AG04449 (cell line): ENCODE data around the gene WWC2.

Experiments used
- CTCF ChIA-PET: fragments of 350-600 bp; formaldehyde crosslinking; extraction: SDS; loops from one replicate; lab custom pipeline; 2021; ENCODE audit warnings: antibody characterized with exemption; lab: Yijun Ruan, JAX
- POLR2A ChIA-PET: fragments of 400-600, 350-600 bp; formaldehyde crosslinking; extraction: SDS; loops from one replicate; lab custom pipeline; 2020; ENCODE audit warnings: antibody characterized with exemption, inconsistent platforms; lab: Yijun Ruan, JAX
- DNase-seq: peaks from one replicate; pipeline ENCODE4 v3.0.0-alpha.2; 2010; ENCODE audit warnings: low read depth, low spot score
- H3K4me3 ChIP-seq: 2 replicates; pipeline ENCODE4 v1.5.1; 2011; ENCODE audit warnings: low read depth, mild to moderate bottlenecking, control low read depth, low read length
- CTCF ChIP-seq: IDR thresholded peaks from one replicate; pipeline ENCODE4 v1.5.1; 2011; ENCODE audit warnings: mild to moderate bottlenecking, moderate library complexity, low read length, control low read depth, inconsistent platforms; ENCODE audit not compliant: insufficient read depth; ENCODE audit errors: missing control alignments

The WWC2 gene

GRCh38 chr4:183353557-183353956 lies 254.5 kb downstream of the WWC2 start:
- ChIA-PET POLR2A (no interaction called here), CTCF (no interaction called here)
- TF ChIP-seq CTCF = no peak
- no peak for DNase-seq
- no peak overlapping the region for H3K4me3 ChIP-seq

DNA sequence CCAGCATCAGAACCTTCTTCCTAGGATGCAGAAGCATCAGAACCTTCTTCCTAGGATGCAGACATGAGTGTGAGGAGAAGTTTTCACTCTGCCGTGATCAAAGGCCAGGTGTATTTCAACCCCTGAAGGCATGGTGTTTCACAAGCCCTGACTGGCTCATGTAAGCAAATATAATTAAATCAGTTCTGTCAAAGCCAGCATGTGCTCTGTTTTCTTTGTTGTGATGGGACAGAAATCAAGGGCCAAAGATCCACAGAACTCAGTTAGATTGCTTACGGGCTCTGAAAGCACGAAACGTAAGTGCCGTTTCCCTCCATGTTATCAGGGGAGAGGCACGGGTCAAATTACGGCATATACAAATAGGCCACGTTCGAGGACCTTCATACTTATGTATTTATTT lies 255.2 kb downstream of the WWC2 start:
- ChIA-PET CTCF (no interaction called here), POLR2A (no interaction called here)
- H3K4me3 ChIP-seq = no peak overlapping the region
- no peak for DNase-seq
- no peak for TF ChIP-seq CTCF

DNA sequence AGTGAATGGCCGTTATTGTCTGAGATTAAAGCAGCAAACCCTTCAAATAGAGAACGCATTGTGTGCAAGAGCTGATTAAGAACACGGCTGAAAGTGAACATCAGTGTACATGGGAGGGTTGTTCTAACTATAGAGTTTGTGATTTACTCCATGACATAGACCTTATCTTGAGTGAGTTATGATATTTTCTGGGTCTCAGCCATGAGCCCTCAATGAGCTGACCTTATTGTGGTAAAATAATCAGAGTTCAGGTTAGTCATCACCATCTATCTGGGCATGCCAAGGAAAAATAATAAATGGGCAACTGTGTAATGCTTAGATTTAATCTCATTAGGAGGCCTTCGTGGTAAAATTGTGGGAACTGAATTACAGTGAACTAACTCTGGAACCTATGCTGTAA lies 256.3 kb downstream of the WWC2 start:
- POLR2A ChIA-PET = interaction anchor here (0.6 kb wide), 1 partner anchor 617 kb away, joined by 3 read pairs; no protein-coding TSS in a partner anchor
- no peak overlapping the region for H3K4me3 ChIP-seq
- CTCF ChIA-PET = interaction anchor here (1.0 to 1.1 kb wide), 2 partner anchors 47 to 100 kb away, joined by 3 to 4 read pairs; no protein-coding TSS in a partner anchor
- no peak for DNase-seq
- TF ChIP-seq CTCF = no peak

DNA sequence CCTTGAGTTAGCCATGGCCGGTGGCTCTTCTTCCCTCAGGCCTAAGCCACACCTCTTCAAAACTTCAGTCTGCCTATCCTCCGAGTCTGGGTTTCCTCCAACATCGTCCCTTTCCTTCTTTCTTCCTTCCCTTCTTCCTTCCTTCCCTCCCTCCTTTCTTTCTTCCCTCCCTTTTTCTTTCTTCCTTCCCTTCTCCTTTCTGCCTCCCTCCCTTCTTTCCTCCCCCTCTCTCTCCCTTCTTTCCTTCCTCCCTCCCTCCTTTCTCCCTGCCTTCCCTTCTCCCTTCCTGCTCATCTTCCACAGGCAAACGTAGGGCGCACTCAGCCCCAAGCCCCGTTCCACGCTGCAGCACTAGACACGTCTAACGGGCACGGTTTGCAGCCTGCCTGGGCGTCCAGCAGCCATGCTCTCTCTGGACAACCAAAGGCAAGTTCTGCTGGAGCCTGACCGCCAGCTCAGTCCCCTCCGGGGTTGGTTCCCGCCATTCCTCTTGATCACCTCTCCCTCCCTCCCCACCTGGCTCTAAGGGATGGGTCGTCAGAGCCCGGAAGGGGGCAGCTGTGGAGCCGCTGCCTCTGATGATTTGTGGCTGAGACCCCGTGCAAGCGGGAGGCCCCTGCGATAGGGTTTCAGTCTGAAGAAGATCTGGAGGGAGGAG lies 257.2 kb downstream of the WWC2 start:
- ChIA-PET POLR2A (no interaction called here), CTCF (no interaction called here)
- no peak overlapping the region for H3K4me3 ChIP-seq
- no peak for TF ChIP-seq CTCF
- DNase-seq = no peak

DNA sequence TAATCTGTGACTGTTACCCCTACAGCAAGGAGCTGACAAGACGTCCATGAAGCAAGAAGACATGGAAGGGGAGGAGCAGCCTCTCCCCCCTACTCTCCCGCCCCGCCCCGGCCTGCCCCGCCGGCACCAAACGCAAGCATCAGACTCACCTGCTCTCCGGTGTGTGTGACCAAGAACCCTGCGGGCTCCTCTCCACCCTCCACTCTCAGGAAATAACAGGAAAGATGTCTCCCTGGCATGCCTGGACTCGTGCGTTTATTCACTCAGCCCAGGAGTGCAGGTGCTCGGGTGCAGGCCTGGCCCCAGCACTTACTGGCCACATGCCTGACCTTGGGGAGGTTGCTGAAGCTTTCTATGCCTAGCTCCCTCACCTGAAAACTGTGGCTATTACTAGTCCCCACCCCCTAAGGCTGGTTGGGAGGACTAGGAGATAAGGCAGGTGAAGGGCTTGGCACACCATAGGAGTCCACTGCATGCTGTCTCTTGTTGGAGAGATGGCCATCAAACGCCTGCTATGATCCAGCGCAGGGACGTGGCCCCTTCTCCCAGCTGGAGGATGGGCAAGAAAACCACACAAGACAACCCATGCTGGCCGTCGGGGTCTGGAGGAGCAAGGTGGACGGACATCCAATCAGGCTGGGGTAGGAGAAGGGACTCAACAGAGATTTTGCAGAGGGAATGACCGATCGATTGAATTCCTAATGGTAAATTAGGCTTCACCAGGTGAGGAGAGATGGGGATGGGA lies 258.0 kb downstream of the WWC2 start:
- DNase-seq = no peak
- POLR2A ChIA-PET = no interaction called here
- no peak overlapping the region for H3K4me3 ChIP-seq
- TF ChIP-seq CTCF = no peak
- CTCF ChIA-PET = no interaction called here

GRCh38 chr4:183358215-183358755 lies 259.2 kb downstream of the WWC2 start:
- no peak for TF ChIP-seq CTCF
- no peak overlapping the region for H3K4me3 ChIP-seq
- POLR2A ChIA-PET = no interaction called here
- no peak for DNase-seq
- CTCF ChIA-PET = no interaction called here
